Tibial nerve (tissue), 4 donors: ENCODE measurements around the gene ITPKC. TPM values are rescaled to one million over a fixed set of nuclear protein-coding genes. Genes with fewer than 3 reads are reported as not detected.

Source experiments
- DNase-seq, 2 donors: peaks; one replicate each; pipeline ENCODE4 v3.0.0-alpha.2; 2019; ENCODE audit warnings: low spot score in 2 of 2
- H3K27ac ChIP-seq, 4 donors: fragments of 200-600 bp; sonication (generic) in 3 of 4; one replicate each; pipeline ENCODE4 v1.5.1; 2017 to 2019; ENCODE audit warnings: mild to moderate bottlenecking in 1 of 4
- H3K27me3 ChIP-seq, 2 donors: fragments of 200-600 bp; sonication (generic) in 1 of 2; one replicate each; pipeline versions ENCODE4 v1.5.1 to v1.6.0; 2017 to 2019
- H3K36me3 ChIP-seq, 3 donors: fragments of 200-600 bp; sonication (generic); one replicate each; pipeline ENCODE4 v1.5.1; 2018 to 2019
- H3K4me1 ChIP-seq, 4 donors: fragments of 200-600 bp; sonication (generic) in 3 of 4; one replicate each; pipeline ENCODE4 v1.5.1; 2017 to 2019
- H3K4me3 ChIP-seq, 4 donors: fragments of 200-600 bp; sonication (generic) in 3 of 4; one replicate each; pipeline ENCODE4 v1.5.1; 2017 to 2019; ENCODE audit warnings: mild to moderate bottlenecking in 1 of 4, moderate library complexity in 1 of 4
- H3K9me3 ChIP-seq, 4 donors: fragments of 200-600 bp; sonication (generic) in 3 of 4; one replicate each; pipeline ENCODE4 v1.5.1; 2017 to 2019
- CTCF ChIP-seq, 5 experiments: fragments of 200-600 bp in 3 of 5; fragments of 450-650 bp in 2 of 5; sonication (generic) in 3 of 5; IDR thresholded peaks; one replicate each; pipeline ENCODE4 v1.5.1; 2016 to 2019; ENCODE audit warnings: antibody characterized with exemption in 5 of 5, mild to moderate bottlenecking in 3 of 5, moderate library complexity in 2 of 5
- EP300 ChIP-seq, 2 donors: sonication (generic); formaldehyde crosslinking; IDR thresholded peaks; one replicate each; pipeline ENCODE4 v1.6.1; 2017; ENCODE audit warnings: antibody characterized with exemption in 2 of 2, mild to moderate bottlenecking in 1 of 2
- POLR2A ChIP-seq, 2 donors: fragments of 450-650 bp; IDR thresholded peaks; one replicate each; pipeline ENCODE4 v1.6.1; 2017; ENCODE audit warnings: antibody characterized with exemption in 2 of 2, mild to moderate bottlenecking in 2 of 2, moderate library complexity in 2 of 2
- WGBS, 2 donors: methylation state at CpG; one replicate each; pipeline ENCODE4 v1.1.5; 2018; 5-methylcytosine and 5-hydroxymethylcytosine counted together
- total RNA-seq, 4 donors: library from RNA; depleted of rRNA; stranded (reverse); fragments of >200 nt; gene quantifications; one replicate each; pipeline ENCODE4 v1.1.0, GENCODE V29; 2016

Gene ITPKC
- total RNA-seq, 4 donors from 2014 or later, result 72.0 to 114 (median 90.9) TPM

DNA sequence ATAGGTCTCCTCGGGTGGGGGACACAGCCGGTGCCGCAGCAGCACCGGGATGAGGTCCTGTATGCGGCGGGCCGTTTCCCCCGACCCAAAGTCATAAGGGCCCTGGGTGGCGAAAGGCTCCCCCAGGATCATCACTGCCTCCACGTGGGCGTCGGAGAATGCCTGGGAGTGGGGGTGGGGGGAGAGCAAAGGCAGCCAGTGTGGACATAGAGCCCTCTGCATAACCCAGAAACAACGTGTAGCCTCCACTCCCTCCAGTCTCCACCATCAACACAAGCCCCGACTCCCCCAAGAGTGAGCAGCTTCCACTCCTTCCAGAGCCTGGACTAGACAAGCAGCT is 24.7 kb upstream of the ITPKC start:
- Histone ChIP-seq H3K9me3 (no peaks in the 10 kb centered on the region), H3K27me3 (no peaks in the 10 kb centered on the region), H3K36me3 (peaks cover 0 to 53% (median 2%) of the 10 kb centered on the region in 3 donors), H3K27ac (peak overlapping the region; percentile 91 to 98 (median 94)), H3K4me3 (no peak overlapping the region), H3K4me1 (peaks cover 0 to 36% (median 25%) of the 10 kb centered on the region in 4 donors)
- no peak for DNase-seq
- 61 to 66% methylated on average over 7 to 14 of the region's 14 CpGs for WGBS, 2 donors
- no peak for TF ChIP-seq CTCF (IDR thresholded peaks at IDR 0.05)

DNA sequence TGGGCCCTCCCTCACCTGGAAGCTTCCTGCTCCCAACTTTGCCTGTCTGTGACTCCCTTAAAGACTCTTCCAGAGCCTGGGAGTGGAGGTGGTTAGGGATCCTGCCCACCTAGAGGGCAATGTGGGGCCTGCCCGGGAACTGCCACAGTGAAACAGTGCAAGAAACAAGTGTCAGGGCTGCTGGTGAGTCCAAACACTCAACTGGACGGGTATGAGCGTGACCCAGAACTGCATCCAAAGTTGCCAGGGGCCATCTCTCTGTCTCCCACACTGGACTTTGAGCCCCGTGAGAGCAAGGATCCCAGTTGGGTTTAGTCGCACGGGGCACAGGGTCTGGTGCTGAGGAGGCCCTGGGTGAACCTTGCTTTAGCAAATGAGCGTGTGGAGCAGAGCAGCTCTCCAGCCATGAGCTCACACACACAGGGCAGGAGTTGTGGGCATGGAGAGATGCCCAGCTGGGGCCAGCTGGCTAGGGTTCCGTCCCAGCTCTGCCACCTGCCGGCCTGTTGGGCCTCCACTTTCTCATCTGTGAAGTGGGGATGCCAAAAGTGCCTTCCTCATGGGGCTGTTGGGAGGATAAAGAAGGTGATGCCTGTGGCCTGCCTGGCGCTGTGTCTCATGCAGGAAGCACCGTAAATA is 23.6 kb upstream of the ITPKC start:
- TF ChIP-seq EP300 (IDR thresholded peaks at IDR 0.05) (no peak), POLR2A (IDR thresholded peaks at IDR 0.05) (no peak), CTCF (IDR thresholded peaks at IDR 0.05) (no peak)
- DNase-seq, result no peak
- H3K9me3 ChIP-seq, result no peaks in the 10 kb centered on the region
- H3K27ac ChIP-seq, result peak overlapping the region in 2 of 4 donors; percentile 91 to 98
- H3K27me3 ChIP-seq, result no peaks in the 10 kb centered on the region
- H3K4me3 ChIP-seq, result no peak overlapping the region
- H3K4me1 ChIP-seq, result peaks cover 0 to 25% (median 14%) of the 10 kb centered on the region in 4 donors
- H3K36me3 ChIP-seq, result peaks cover 0 to 59% (median 2%) of the 10 kb centered on the region in 3 donors
- 81 to 91% methylated on average over 10 to 11 of the region's 11 CpGs for WGBS, 2 donors

DNA sequence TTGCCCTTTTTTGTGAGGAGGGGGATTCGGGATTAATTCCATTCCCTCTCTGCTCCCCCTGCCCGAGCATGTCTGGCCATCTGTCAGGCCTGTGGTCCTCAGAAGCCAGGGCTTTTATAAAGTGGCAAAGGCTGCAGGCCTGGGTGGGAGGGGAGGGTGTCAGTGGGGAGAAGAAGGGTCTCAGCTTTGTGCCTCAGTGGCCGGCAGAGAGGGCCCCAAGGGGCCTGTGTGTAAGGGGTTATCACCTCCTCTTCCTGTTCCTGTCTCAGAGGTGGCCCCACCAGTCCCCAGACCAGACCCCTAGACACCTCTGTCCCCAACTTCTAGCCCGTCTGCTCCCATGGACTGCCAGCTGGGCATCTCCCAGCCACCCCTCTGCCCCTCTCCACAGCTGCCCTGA is 23.0 kb upstream of the ITPKC start:
- WGBS, 2 donors, result 72 to 95% methylated on average over 4 of the region's 4 CpGs
- Histone ChIP-seq H3K4me1 (peaks cover 0 to 19% (median 12%) of the 10 kb centered on the region in 4 donors), H3K36me3 (peaks cover 0 to 65% (median 2%) of the 10 kb centered on the region in 3 donors), H3K9me3 (no peaks in the 10 kb centered on the region), H3K4me3 (no peak overlapping the region), H3K27ac (peak overlapping the region in 2 of 4 donors; percentile 91 to 98), H3K27me3 (no peaks in the 10 kb centered on the region)
- no peak for DNase-seq
- no peak for TF ChIP-seq CTCF (IDR thresholded peaks at IDR 0.05)
- no peak for TF ChIP-seq POLR2A (IDR thresholded peaks at IDR 0.05)
- TF ChIP-seq EP300 (IDR thresholded peaks at IDR 0.05), result no peak

GRCh38 chr19:40695881-40696280 is 21.0 kb upstream of the ITPKC start:
- TF ChIP-seq CTCF (IDR thresholded peaks at IDR 0.05) (no peak), POLR2A (IDR thresholded peaks at IDR 0.05) (no peak), EP300 (IDR thresholded peaks at IDR 0.05) (no peak)
- H3K36me3 ChIP-seq, result peaks cover 0 to 85% (median 2%) of the 10 kb centered on the region in 3 donors
- DNase-seq, result no peak

GRCh38 chr19:40697007-40697406 is 19.9 kb upstream of the ITPKC start:
- Histone ChIP-seq H3K4me3 (no peak overlapping the region), H3K9me3 (no peaks in the 10 kb centered on the region), H3K4me1 (peaks cover 0 to 6% (median under 1%) of the 10 kb centered on the region in 4 donors), H3K27me3 (no peaks in the 10 kb centered on the region), H3K36me3 (peaks cover 2 to 93% (median 5%) of the 10 kb centered on the region in 3 donors), H3K27ac (no peak overlapping the region)
- no peak for TF ChIP-seq CTCF (IDR thresholded peaks at IDR 0.05)
- no peak for TF ChIP-seq POLR2A (IDR thresholded peaks at IDR 0.05)
- no peak for TF ChIP-seq EP300 (IDR thresholded peaks at IDR 0.05)
- WGBS, 2 donors, result 94 to 97% methylated on average over 6 of the region's 6 CpGs
- DNase-seq, result no peak

More at GRCh38 chr19:40695881-40696280, 21.0 kb upstream of the ITPKC start:
- Histone ChIP-seq H3K9me3 (no peaks in the 10 kb centered on the region), H3K27me3 (no peaks in the 10 kb centered on the region), H3K4me1 (peaks cover 0 to 18% (median 10%) of the 10 kb centered on the region in 4 donors), H3K27ac (no peak overlapping the region), H3K4me3 (no peak overlapping the region)
- WGBS, 2 donors, result 79 to 86% methylated on average over 5 of the region's 5 CpGs
